Islet precursor cell (in vitro differentiated cells): ENCODE data around the gene ASB18.
"Not testable (repeated sequence)": the region's sequence is repeated elsewhere in the genome, so short reads cannot be mapped to it uniquely, and the experiment has no call there.

Source experiments
- DNase-seq: peaks from one replicate; pipeline ENCODE4 v3.0.0-alpha.2; 2018

ASB18 gene

GRCh38 chr2:236284208-236284607 is 20.0 kb upstream of the ASB18 start:
- no peak for DNase-seq

- no peak for DNase-seq
Measured at GRCh38 chr2:236282406-236282805, 18.2 kb upstream of the ASB18 start.

GRCh38 chr2:236281423-236281822 is 17.2 kb upstream of the ASB18 start:
- DNase-seq: no peak

- no peak for DNase-seq
Measured at GRCh38 chr2:236273126-236273525, 8.9 kb upstream of the ASB18 start.

GRCh38 chr2:236271851-236272250 is 7.6 kb upstream of the ASB18 start:
- no peak for DNase-seq

- not testable (repeated sequence) for DNase-seq
Measured at GRCh38 chr2:236269876-236270275, 5.7 kb upstream of the ASB18 start.

GRCh38 chr2:236265675-236266074 is 1.5 kb upstream of the ASB18 start:
- DNase-seq: no peak

GRCh38 chr2:236262238-236262637 is 2.0 kb downstream of the ASB18 start:
- no peak for DNase-seq

- no peak for DNase-seq
Measured at GRCh38 chr2:236261452-236261851, 2.8 kb downstream of the ASB18 start.

- DNase-seq: no peak
Measured at GRCh38 chr2:236259371-236259770, 4.8 kb downstream of the ASB18 start.

GRCh38 chr2:236257575-236257974 is 6.6 kb downstream of the ASB18 start:
- no peak for DNase-seq

GRCh38 chr2:236257136-236257535 is 7.1 kb downstream of the ASB18 start:
- DNase-seq: no peak

GRCh38 chr2:236256366-236256985 is 7.7 kb downstream of the ASB18 start:
- DNase-seq: no peak

GRCh38 chr2:236254674-236255073 is 9.5 kb downstream of the ASB18 start:
- DNase-seq: no peak

GRCh38 chr2:236254001-236254400 is 10.2 kb downstream of the ASB18 start:
- DNase-seq: no peak

GRCh38 chr2:236252602-236253001 is 11.6 kb downstream of the ASB18 start:
- DNase-seq: no peak

GRCh38 chr2:236250909-236251579 is 13.2 kb downstream of the ASB18 start:
- DNase-seq: no peak

GRCh38 chr2:236250286-236250685 is 13.9 kb downstream of the ASB18 start:
- DNase-seq: no peak

GRCh38 chr2:236249066-236249465 is 15.1 kb downstream of the ASB18 start:
- DNase-seq: no peak

GRCh38 chr2:236246711-236247246 is 17.4 kb downstream of the ASB18 start:
- no peak for DNase-seq

- no peak for DNase-seq
Measured at GRCh38 chr2:236244256-236244655, 19.9 kb downstream of the ASB18 start.

GRCh38 chr2:236242057-236242495 is 22.1 kb downstream of the ASB18 start:
- DNase-seq: no peak

- no peak for DNase-seq
Measured at GRCh38 chr2:236241181-236242056, 22.8 kb downstream of the ASB18 start.
